Stimulated activated CD4-positive, alpha-beta T cell treated with anti-CD3 and anti-CD28 coated beads, Interleukin-2, amount 100 ng/mL, for 4 hours (primary cell): Measurements from ENCODE around the gene ZNF837.

ENCODE experiments used
- DNase-seq: peaks from one replicate; pipeline ENCODE4 v3.0.0-alpha.2; 2020; ENCODE audit warnings: low read depth

ZNF837 gene

GRCh38 chr19:58368561-58369360, 12.1 kb downstream of the ZNF837 start:
- DNase-seq: no peak

- no peak for DNase-seq
These were observed 13.0 kb downstream of the ZNF837 start for GRCh38 chr19:58367698-58368454.

- DNase-seq: no peak
These were observed 14.0 kb downstream of the ZNF837 start for GRCh38 chr19:58366585-58367430.

GRCh38 chr19:58364146-58364545, 16.7 kb downstream of the ZNF837 start:
- DNase-seq: no peak

- peak; percentile 93 for DNase-seq
These were observed 18.4 kb downstream of the ZNF837 start, which contains the start of gene ZNF497 for GRCh38 chr19:58362272-58362994. Gene ZNF497 (minus strand): TSS chr19:58362751. CDS start chr19:58357635, 5,116 bp downstream.

GRCh38 chr19:58361900-58362271, 18.9 kb downstream of the ZNF837 start:
- peak; percentile 16 for DNase-seq

GRCh38 chr19:58357481-58358145, 23.2 kb downstream of the ZNF837 start:
- no peak for DNase-seq

GRCh38 chr19:58356766-58357480, 23.9 kb downstream of the ZNF837 start:
- DNase-seq: no peak

- DNase-seq: peak; percentile 14
These were observed 24.7 kb downstream of the ZNF837 start for GRCh38 chr19:58355908-58356765.

- no peak for DNase-seq
These were observed 25.5 kb downstream of the ZNF837 start for GRCh38 chr19:58355215-58355796.

GRCh38 chr19:58354478-58355030, 26.3 kb downstream of the ZNF837 start:
- DNase-seq: no peak

GRCh38 chr19:58353717-58354477, 26.9 kb downstream of the ZNF837 start:
- DNase-seq: no peak

- no peak for DNase-seq
These were observed 27.8 kb downstream of the ZNF837 start, which contains the start of gene A1BG for GRCh38 chr19:58352760-58353671. Gene A1BG (minus strand): TSS chr19:58353492. CDS start chr19:58353437, 55 bp downstream.

- no peak for DNase-seq
These were observed 28.7 kb downstream of the ZNF837 start for GRCh38 chr19:58351990-58352755.

- DNase-seq: no peak
These were observed 29.3 kb downstream of the ZNF837 start for GRCh38 chr19:58351558-58351878.
